Stomach (tissue), 9 donors: ENCODE measurements around the gene RASD1. TPM values are rescaled to one million over a fixed set of nuclear protein-coding genes. Genes with fewer than 3 reads are reported as not detected.

Experiments used
- DNase-seq, 2 donors: peaks; one replicate each; pipeline versions ENCODE4 v3.0.0 to v3.0.0-alpha.2; 2013 to 2019
- H3K27ac ChIP-seq, 5 donors: fragments of 200-600 bp in 4 of 5; sonication (generic) in 4 of 5; one replicate each; pipeline ENCODE4 v1.5.1; 2013 to 2019; ENCODE audit warnings: mild to moderate bottlenecking in 1 of 5, moderate library complexity in 1 of 5
- H3K27me3 ChIP-seq, 3 donors: fragments of 200-600 bp; sonication (generic); one replicate each; pipeline ENCODE4 v1.5.1; 2017 to 2019; ENCODE audit warnings: mixed run types in 1 of 3
- H3K36me3 ChIP-seq, 4 donors: fragments of 200-600 bp; sonication (generic); 1 replicate in 3 of 4; 2 replicates in 1 of 4; pipeline ENCODE4 v1.5.1; 2016 to 2019
- H3K4me1 ChIP-seq, 4 donors: fragments of 200-600 bp; sonication (generic); one replicate each; pipeline ENCODE4 v1.5.1; 2016 to 2019
- H3K4me3 ChIP-seq, 4 donors: fragments of 200-600 bp; sonication (generic) in 3 of 4; one replicate each; pipeline ENCODE4 v1.5.1; 2016 to 2019; ENCODE audit warnings: mild to moderate bottlenecking in 1 of 4
- H3K9me3 ChIP-seq, 4 donors: fragments of 200-600 bp; sonication (generic); one replicate each; pipeline ENCODE4 v1.5.1; 2016 to 2019
- EP300 ChIP-seq: sonication (generic); formaldehyde crosslinking; IDR thresholded peaks from one replicate; pipeline ENCODE4 v1.6.1; 2017; ENCODE audit warnings: antibody characterized with exemption
- POLR2A ChIP-seq, 4 donors: fragments of 450-650 bp; IDR thresholded peaks; one replicate each; pipeline ENCODE4 v1.6.1; 2016; ENCODE audit warnings: antibody characterized with exemption in 4 of 4, control low read depth in 2 of 4, mild to moderate bottlenecking in 1 of 4, moderate library complexity in 1 of 4
- POLR2AphosphoS5 ChIP-seq, 3 donors: sonication (generic); formaldehyde crosslinking; IDR thresholded peaks; one replicate each; pipeline ENCODE4 v1.6.1; 2016; ENCODE audit warnings: antibody characterized with exemption in 3 of 3
- WGBS, 5 donors: extraction: QIAGEN DNeasy Blood & Tissue Kit in 3 of 5; methylation state at CpG; one replicate each; pipeline versions ENCODE4 v1.1.5 to v1.1.7; 2013 to 2018; 5-methylcytosine and 5-hydroxymethylcytosine counted together
- intact Hi-C: fragments of 100-400 bp; cut with DNase I; formaldehyde crosslinking; loops from one replicate; pipeline ENCODE4 v1.15.1; 2023; ENCODE audit warnings: low total_unique reads
- polyA plus RNA-seq, 3 donors: library from polyadenylated mRNA; stranded (reverse); fragments of 200-250 nt; gene quantifications; one replicate each; pipeline ENCODE4 v1.2.3, GENCODE V29; 2013
- total RNA-seq, 5 donors: library from RNA; depleted of rRNA; stranded (reverse); fragments of >200 nt; gene quantifications; one replicate each; pipeline versions ENCODE4 v1.1.0 to v1.2.3, GENCODE V29; 2014 to 2016
- TF ChIP-seq, protein P1 (sequence below), 7 experiments: fragments of 450-650 bp in 4 of 7; fragments of 200-600 bp in 3 of 7; sonication (generic) in 3 of 7; IDR thresholded peaks; one replicate each; pipeline ENCODE4 v1.5.1; 2016 to 2019; ENCODE audit warnings: antibody characterized with exemption in 7 of 7, control low read depth in 2 of 7, mild to moderate bottlenecking in 1 of 7
- donor health status: healthy with polysubstance abuse.
- donor health status: Bipolar disorder and iron deficiency.
- donor health status: healthy.

RASD1 gene
- total and polyA plus RNA-seq, 8 donors = 3.7 to 72.9 (median 14.0) TPM

DNA sequence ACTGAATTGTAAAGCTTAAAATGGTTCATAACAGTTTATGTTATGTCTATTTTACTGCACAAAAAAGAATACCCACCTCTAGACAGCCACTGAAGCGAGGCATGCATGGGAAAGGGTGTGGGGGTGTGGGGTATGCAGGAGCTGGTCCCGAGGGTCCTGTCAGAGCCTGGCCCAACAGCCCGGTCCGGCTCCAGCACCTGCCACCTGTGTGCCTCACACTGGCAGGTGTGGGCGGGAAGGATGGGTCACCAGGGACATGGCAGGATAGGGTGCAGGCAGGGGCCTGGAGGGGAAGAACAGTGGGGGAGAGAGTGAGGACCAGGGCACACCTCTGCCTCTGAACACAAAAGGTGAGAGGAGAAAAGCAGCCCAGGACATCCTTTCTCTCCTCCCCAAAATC, 22.8 kb upstream of the RASD1 start:
- no peaks in the 10 kb centered on the region for H3K9me3 ChIP-seq
- H3K27me3 ChIP-seq = no peaks in the 10 kb centered on the region
- H3K4me1 ChIP-seq = peaks cover 5 to 15% (median 8%) of the 10 kb centered on the region in 4 donors
- TF ChIP-seq EP300 (no peak), POLR2A (IDR thresholded peaks at IDR 0.05) (no peak), POLR2AphosphoS5 (IDR thresholded peaks at IDR 0.05) (no peak)
- TF ChIP-seq, protein P1, sequence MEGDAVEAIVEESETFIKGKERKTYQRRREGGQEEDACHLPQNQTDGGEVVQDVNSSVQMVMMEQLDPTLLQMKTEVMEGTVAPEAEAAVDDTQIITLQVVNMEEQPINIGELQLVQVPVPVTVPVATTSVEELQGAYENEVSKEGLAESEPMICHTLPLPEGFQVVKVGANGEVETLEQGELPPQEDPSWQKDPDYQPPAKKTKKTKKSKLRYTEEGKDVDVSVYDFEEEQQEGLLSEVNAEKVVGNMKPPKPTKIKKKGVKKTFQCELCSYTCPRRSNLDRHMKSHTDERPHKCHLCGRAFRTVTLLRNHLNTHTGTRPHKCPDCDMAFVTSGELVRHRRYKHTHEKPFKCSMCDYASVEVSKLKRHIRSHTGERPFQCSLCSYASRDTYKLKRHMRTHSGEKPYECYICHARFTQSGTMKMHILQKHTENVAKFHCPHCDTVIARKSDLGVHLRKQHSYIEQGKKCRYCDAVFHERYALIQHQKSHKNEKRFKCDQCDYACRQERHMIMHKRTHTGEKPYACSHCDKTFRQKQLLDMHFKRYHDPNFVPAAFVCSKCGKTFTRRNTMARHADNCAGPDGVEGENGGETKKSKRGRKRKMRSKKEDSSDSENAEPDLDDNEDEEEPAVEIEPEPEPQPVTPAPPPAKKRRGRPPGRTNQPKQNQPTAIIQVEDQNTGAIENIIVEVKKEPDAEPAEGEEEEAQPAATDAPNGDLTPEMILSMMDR (IDR thresholded peaks at IDR 0.05) = no peak
- intact Hi-C loops = no loop called here
- 78 to 91% (median 85%) methylated on average over 5 of the region's 5 CpGs for WGBS, 5 donors
- H3K36me3 ChIP-seq = peaks cover 4 to 21% (median 15%) of the 10 kb centered on the region in 4 donors
- no peak overlapping the region for H3K27ac ChIP-seq
- DNase-seq = no peak
- H3K4me3 ChIP-seq = no peak overlapping the region

DNA sequence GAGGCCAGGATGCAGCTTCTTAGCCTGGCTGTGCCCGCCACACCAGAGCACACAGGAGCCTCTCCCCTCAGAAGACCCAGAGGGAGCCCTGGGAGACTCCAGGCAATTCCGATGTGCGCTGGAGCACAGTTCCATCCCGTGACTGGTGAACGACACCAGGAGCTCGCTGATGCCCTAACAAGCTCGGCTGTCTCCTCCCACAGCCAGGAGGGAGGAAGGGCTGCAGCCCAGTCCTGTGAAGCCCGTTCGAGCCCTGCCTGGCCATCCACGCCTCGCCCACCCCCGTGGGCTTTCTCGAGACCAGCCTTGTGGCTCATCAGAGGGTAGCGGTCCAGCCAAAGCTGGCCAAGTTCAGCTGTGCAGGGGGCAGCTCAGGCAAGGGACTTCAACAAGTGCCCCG, 21.8 kb upstream of the RASD1 start:
- no peak overlapping the region for H3K27ac ChIP-seq
- H3K27me3 ChIP-seq = no peaks in the 10 kb centered on the region
- H3K4me1 ChIP-seq = peaks cover 0 to 6% (median under 1%) of the 10 kb centered on the region in 4 donors
- H3K36me3 ChIP-seq = peaks cover 4 to 21% (median 15%) of the 10 kb centered on the region in 4 donors
- no peak overlapping the region for H3K4me3 ChIP-seq
- intact Hi-C loops = no loop called here
- no peaks in the 10 kb centered on the region for H3K9me3 ChIP-seq
- no peak for TF ChIP-seq EP300
- TF ChIP-seq, protein P1 (IDR thresholded peaks at IDR 0.05) = no peak
- no peak for TF ChIP-seq POLR2AphosphoS5 (IDR thresholded peaks at IDR 0.05)
- no peak for TF ChIP-seq POLR2A (IDR thresholded peaks at IDR 0.05)
- DNase-seq = no peak
- WGBS, 5 donors = 80 to 91% (median 87%) methylated on average over 12 to 15 of the region's 15 CpGs

DNA sequence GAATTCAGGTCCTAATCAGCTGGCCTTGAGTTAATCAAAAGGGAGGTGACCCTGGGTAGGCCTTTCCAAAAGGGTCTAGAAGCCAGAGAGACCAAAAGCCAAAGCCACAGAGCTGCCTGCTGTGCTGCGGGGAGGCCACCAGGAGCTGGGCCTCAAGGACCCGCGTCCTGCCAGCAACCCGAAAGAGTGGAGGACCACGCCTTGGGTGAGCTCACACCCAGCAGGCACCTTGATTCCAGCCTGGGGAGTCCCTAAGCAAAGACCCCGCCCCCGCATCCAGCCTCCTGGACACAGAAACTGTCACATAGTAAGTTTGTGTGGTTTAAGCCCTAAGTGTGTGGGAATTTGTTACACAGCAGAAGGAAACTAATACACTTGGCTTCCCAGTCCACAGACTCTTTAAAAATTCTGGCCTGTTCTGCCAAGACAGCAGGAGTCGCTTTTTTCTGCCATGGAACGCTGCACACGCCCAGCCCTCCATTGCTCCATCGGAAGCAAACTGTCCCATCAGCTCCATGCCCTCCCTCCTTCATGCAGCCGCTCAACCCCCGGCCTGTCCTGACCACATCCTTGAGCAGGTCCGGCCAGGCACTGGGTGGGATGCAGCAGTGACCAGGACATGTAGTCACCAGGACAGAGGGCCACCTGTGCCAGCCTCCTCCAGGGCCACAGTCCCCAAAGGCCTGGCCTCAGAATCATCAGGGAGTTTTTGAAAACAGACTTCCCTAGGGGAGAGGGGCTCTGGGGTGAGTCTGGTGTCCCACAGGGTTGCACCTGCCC, 20.9 kb upstream of the RASD1 start:
- no peaks in the 10 kb centered on the region for H3K9me3 ChIP-seq
- no peaks in the 10 kb centered on the region for H3K27me3 ChIP-seq
- TF ChIP-seq, protein P1 (IDR thresholded peaks at IDR 0.05) = no peak
- TF ChIP-seq POLR2AphosphoS5 (IDR thresholded peaks at IDR 0.05) = no peak
- TF ChIP-seq POLR2A (IDR thresholded peaks at IDR 0.05) = no peak
- TF ChIP-seq EP300 = no peak
- peaks cover 4 to 21% (median 15%) of the 10 kb centered on the region in 4 donors for H3K36me3 ChIP-seq
- no peak for DNase-seq
- WGBS, 5 donors = 82 to 90% (median 84%) methylated on average over 14 of the region's 14 CpGs
- H3K4me3 ChIP-seq = no peak overlapping the region
- peaks cover 0 to 4% (median 1%) of the 10 kb centered on the region in 4 donors for H3K4me1 ChIP-seq
- intact Hi-C loops = no loop called here
- no peak overlapping the region for H3K27ac ChIP-seq

DNA sequence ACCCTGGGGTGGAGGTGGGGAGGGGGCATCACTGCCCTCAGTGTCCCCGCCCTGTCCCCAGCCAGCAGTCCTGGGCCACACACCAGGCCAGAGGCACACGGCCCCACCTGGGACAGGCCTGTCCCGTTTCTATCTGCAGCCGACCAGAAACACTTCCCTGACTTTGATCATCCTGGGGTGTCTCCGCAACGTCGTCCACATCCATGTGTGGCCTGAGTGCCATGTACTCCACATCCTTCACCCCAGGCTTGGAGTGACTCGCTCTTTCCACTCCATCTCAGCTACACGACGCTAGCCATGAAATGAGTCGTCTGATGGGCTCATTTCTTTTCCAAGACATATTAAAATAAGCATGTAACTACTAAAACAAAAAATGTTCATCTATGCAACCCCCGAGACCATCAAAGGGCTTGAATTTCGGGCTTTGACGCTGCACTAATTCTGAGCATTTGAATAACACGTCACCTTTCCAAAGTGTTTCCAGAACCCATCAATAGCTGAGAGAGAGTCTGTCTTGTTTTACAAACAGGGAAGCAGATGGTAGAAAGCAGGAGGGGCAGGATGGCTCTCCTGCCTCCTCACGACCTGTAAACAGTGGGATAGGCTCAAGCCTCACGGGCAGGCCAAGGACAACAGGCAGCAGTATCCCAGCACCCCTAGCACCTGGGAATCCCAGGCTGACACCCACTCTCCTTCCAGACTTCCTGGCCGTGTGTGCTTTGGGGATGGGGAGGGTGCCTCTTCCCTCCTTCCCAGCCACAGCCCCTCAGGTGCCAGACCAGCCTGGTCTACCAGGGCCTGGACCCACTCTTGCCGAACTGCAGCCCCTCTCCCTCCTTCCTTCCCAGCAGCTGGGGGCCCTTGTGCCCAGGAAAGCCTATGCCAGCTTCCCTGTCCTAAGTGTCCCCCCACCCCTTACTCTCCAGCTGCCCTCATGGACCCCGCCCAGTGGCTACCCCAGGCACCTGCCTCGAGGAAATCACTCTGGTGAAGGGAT, 20.0 kb upstream of the RASD1 start:
- TF ChIP-seq POLR2AphosphoS5 (IDR thresholded peaks at IDR 0.05) (no peak), POLR2A (IDR thresholded peaks at IDR 0.05) (no peak), EP300 (no peak)
- TF ChIP-seq, protein P1 (IDR thresholded peaks at IDR 0.05) = no peak
- Histone ChIP-seq H3K27ac (no peak overlapping the region), H3K4me1 (peaks cover 0 to 13% (median 4%) of the 10 kb centered on the region in 4 donors), H3K36me3 (peaks cover 4 to 20% (median 14%) of the 10 kb centered on the region in 4 donors), H3K27me3 (no peaks in the 10 kb centered on the region), H3K4me3 (no peak overlapping the region), H3K9me3 (no peaks in the 10 kb centered on the region)
- DNase-seq = no peak
- intact Hi-C loops = no loop called here
- WGBS, 5 donors = 82 to 88% (median 85%) methylated on average over 20 to 21 of the region's 21 CpGs
